Neural cell (in vitro differentiated cells): ENCODE data around the gene BAIAP2L1.

Source experiments
- EP300 ChIP-seq: fragments of 450-650 bp; conservative IDR thresholded peaks from 2 replicates; pipeline ENCODE4 v1.6.1; 2014; ENCODE audit warnings: antibody characterized with exemption, mild to moderate bottlenecking, moderate library complexity; ENCODE audit not compliant: poor library complexity, severe bottlenecking
- EZH2 ChIP-seq: fragments of 200-600, 300-800 bp; shearing (Covaris generic), sonication (generic); IDR thresholded peaks from 2 replicates; pipeline ENCODE4 v1.6.1; 2014; ENCODE audit warnings: antibody characterized with exemption, low read length, borderline replicate concordance, mild to moderate bottlenecking; ENCODE audit not compliant: insufficient read depth, poor library complexity, severe bottlenecking
- POLR2AphosphoS5 ChIP-seq: IDR thresholded peaks from 2 replicates; pipeline ENCODE4 v1.6.1; 2012
- SMC3 ChIP-seq: fragments of 450-650 bp; conservative IDR thresholded peaks from 2 replicates; pipeline ENCODE4 v1.6.1; 2014; ENCODE audit warnings: antibody characterized with exemption, mild to moderate bottlenecking, moderate library complexity; ENCODE audit not compliant: poor library complexity
- TF ChIP-seq, protein P1 (sequence below): fragments of 450-650 bp; IDR thresholded peaks from 2 replicates; pipeline ENCODE4 v1.5.1; 2014; ENCODE audit warnings: antibody characterized with exemption, mild to moderate bottlenecking, moderate library complexity; ENCODE audit not compliant: poor library complexity, severe bottlenecking

DNA sequence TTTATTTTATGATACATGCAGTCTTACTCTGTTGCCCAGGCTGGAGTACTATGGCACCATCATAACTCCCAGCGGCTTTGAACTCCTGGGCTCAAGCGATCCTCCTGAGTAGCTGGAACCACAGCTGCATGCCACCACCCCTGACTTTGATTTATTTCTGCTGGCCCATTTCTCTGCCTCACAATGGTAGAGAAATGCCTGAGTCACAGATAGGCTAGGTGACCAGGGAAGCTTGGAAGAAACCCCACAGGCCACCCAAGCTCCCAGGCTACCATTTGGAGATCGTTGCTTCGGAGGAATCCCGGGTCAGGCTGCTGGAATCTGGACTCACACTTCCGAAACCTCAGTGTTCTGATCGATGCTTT lies 17.4 kb upstream of the BAIAP2L1 start:
- no peak for TF ChIP-seq POLR2AphosphoS5
- TF ChIP-seq, protein P1, sequence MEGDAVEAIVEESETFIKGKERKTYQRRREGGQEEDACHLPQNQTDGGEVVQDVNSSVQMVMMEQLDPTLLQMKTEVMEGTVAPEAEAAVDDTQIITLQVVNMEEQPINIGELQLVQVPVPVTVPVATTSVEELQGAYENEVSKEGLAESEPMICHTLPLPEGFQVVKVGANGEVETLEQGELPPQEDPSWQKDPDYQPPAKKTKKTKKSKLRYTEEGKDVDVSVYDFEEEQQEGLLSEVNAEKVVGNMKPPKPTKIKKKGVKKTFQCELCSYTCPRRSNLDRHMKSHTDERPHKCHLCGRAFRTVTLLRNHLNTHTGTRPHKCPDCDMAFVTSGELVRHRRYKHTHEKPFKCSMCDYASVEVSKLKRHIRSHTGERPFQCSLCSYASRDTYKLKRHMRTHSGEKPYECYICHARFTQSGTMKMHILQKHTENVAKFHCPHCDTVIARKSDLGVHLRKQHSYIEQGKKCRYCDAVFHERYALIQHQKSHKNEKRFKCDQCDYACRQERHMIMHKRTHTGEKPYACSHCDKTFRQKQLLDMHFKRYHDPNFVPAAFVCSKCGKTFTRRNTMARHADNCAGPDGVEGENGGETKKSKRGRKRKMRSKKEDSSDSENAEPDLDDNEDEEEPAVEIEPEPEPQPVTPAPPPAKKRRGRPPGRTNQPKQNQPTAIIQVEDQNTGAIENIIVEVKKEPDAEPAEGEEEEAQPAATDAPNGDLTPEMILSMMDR: no peak
- no peak for TF ChIP-seq EP300
- no peak for TF ChIP-seq SMC3
- TF ChIP-seq EZH2: no peak
